ENCODE measurements around the gene KSR1. TPM values are rescaled to one million over a fixed set of nuclear protein-coding genes. Genes with fewer than 3 reads are reported as not detected.

Gene KSR1
- total RNA-seq, 4 donors from 2014 or later = 26.6 to 64.4 (median 42.2) TPM

GRCh38 chr17:27586203-27586721, 130.0 kb downstream of the KSR1 start:
- no peak overlapping the region for H3K27ac ChIP-seq
- no peaks in the 10 kb centered on the region for H3K9me3 ChIP-seq
- H3K4me1 ChIP-seq = no peaks in the 10 kb centered on the region
- DNase-seq = no peak
- no peak for TF ChIP-seq POLR2A (IDR thresholded peaks at IDR 0.05)
- TF ChIP-seq, protein P1, sequence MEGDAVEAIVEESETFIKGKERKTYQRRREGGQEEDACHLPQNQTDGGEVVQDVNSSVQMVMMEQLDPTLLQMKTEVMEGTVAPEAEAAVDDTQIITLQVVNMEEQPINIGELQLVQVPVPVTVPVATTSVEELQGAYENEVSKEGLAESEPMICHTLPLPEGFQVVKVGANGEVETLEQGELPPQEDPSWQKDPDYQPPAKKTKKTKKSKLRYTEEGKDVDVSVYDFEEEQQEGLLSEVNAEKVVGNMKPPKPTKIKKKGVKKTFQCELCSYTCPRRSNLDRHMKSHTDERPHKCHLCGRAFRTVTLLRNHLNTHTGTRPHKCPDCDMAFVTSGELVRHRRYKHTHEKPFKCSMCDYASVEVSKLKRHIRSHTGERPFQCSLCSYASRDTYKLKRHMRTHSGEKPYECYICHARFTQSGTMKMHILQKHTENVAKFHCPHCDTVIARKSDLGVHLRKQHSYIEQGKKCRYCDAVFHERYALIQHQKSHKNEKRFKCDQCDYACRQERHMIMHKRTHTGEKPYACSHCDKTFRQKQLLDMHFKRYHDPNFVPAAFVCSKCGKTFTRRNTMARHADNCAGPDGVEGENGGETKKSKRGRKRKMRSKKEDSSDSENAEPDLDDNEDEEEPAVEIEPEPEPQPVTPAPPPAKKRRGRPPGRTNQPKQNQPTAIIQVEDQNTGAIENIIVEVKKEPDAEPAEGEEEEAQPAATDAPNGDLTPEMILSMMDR (IDR thresholded peaks at IDR 0.05) = no peak
- peaks cover 0 to 44% (median 0%) of the 10 kb centered on the region in 3 donors for H3K36me3 ChIP-seq
- H3K27me3 ChIP-seq = no peaks in the 10 kb centered on the region
- no peak overlapping the region for H3K4me3 ChIP-seq

DNA sequence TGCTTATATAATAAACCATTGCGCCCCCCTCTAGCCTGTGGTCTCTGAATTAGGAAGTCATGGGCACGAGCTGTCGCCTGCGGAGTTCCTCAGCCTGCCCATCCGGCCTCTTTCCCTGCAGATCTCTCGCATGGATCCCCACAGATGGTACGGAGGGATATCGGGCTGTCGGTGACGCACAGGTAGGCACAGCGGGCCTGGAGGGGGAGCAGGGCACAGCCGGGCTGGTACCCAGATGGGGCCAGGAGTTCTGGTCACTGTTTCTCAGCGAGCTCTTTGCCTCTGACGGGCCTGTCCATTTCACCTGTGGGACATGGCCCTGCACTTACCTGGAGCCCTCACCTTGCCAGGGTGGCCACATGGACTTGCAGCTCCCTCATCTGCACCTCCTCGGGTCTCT, 132.1 kb downstream of the KSR1 start:
- H3K36me3 ChIP-seq = peaks cover 0 to 54% (median 0%) of the 10 kb centered on the region in 3 donors
- no peaks in the 10 kb centered on the region for H3K9me3 ChIP-seq
- no peak for DNase-seq
- H3K4me3 ChIP-seq = no peak overlapping the region
- H3K4me1 ChIP-seq = no peaks in the 10 kb centered on the region
- H3K27me3 ChIP-seq = no peaks in the 10 kb centered on the region
- no peak overlapping the region for H3K27ac ChIP-seq
- TF ChIP-seq POLR2A (IDR thresholded peaks at IDR 0.05) = no peak
- TF ChIP-seq, protein P1 (IDR thresholded peaks at IDR 0.05) = no peak

GRCh38 chr17:27590864-27591263, 134.6 kb downstream of the KSR1 start:
- H3K4me3 ChIP-seq = no peak overlapping the region
- no peaks in the 10 kb centered on the region for H3K27me3 ChIP-seq
- H3K9me3 ChIP-seq = no peaks in the 10 kb centered on the region
- H3K4me1 ChIP-seq = no peaks in the 10 kb centered on the region
- peaks cover 0 to 48% (median 0%) of the 10 kb centered on the region in 3 donors for H3K36me3 ChIP-seq
- TF ChIP-seq, protein P1 (IDR thresholded peaks at IDR 0.05) = no peak
- no peak for TF ChIP-seq POLR2A (IDR thresholded peaks at IDR 0.05)
- H3K27ac ChIP-seq = no peak overlapping the region
- DNase-seq = no peak

DNA sequence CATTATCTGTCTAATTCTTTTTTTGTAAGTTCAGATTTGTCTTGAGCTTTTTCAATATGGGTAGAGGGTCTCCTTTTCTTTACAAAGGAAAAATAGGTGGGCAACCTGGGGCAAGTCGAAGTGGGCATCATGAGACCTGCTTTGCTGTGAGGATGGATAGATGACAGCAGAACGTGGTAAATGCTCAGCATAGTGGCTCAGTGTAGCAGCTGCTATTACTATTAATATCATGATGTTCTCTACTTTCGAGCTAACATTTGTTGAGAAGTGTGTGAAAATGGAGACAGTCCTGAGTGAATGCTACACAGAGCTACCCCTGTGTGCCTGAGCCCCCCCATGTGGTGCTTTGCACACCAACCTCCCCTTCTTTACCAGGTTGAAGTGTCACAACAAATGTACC, 135.7 kb downstream of the KSR1 start:
- peaks cover 0 to 42% (median 0%) of the 10 kb centered on the region in 3 donors for H3K36me3 ChIP-seq

DNA sequence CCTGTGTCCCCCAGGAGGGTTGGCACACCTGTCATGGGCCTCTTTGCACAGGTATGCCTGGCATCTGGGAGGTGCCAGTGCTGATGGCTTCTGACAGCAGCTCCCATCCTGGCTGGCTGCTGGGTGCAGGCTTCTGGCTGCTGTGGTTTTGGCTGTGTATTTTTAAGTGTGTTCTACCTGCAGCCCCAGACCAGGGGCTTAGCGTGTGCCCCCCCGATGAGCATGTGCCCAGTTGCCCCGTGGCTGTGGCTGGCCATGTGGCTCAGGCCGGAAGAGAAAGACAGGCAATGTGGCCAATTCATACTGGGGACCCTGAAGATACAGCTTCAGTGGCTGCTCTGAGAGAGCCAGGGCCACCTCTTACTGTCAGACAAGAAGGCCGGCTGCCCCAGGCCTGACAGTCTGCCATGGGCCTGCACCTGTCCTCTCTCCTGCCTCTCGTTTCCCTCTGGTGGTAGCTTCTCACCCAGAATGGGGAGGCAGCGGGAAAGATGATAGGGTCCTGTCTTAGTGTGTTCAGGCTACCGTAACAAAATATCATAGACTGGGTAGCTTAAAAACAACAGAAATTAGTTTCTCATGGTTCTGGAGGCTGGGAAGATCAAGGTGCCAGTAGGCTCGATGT, 137.1 kb downstream of the KSR1 start:
- H3K36me3 ChIP-seq = peaks cover 0 to 40% (median 0%) of the 10 kb centered on the region in 3 donors
- no peaks in the 10 kb centered on the region for H3K9me3 ChIP-seq
- TF ChIP-seq, protein P1 (IDR thresholded peaks at IDR 0.05) = no peak
- no peak for TF ChIP-seq POLR2A (IDR thresholded peaks at IDR 0.05)
- DNase-seq = no peak
- H3K27ac ChIP-seq = no peak overlapping the region
- H3K4me3 ChIP-seq = no peak overlapping the region
- no peaks in the 10 kb centered on the region for H3K4me1 ChIP-seq
- no peaks in the 10 kb centered on the region for H3K27me3 ChIP-seq

More for the DNA sequence above, 135.7 kb downstream of the KSR1 start:
- TF ChIP-seq, protein P1 (IDR thresholded peaks at IDR 0.05) = no peak
- no peak for TF ChIP-seq POLR2A (IDR thresholded peaks at IDR 0.05)
- no peak for DNase-seq
- H3K9me3 ChIP-seq = no peaks in the 10 kb centered on the region
- no peaks in the 10 kb centered on the region for H3K27me3 ChIP-seq
- no peaks in the 10 kb centered on the region for H3K4me1 ChIP-seq
- H3K4me3 ChIP-seq = no peak overlapping the region
- H3K27ac ChIP-seq = no peak overlapping the region

Measured in Peyer's patch (tissue), 4 donors.